H9 (cell line): ENCODE data around the gene ABHD15. TPM values are rescaled to one million over a fixed set of nuclear protein-coding genes. Genes with fewer than 3 reads are reported as not detected.

Experiments used
- DNase-seq: peaks from one replicate; pipeline ENCODE4 v3.0.0-alpha.2; 2017
- H2AFZ ChIP-seq: one replicate; pipeline ENCODE4 v1.6.1; 2013; ENCODE audit warnings: mild to moderate bottlenecking, low read length, control low read depth, moderate library complexity
- H2AK5ac ChIP-seq: 2 replicates; pipeline ENCODE4 v1.6.1; 2013; ENCODE audit warnings: low read length, control low read depth, mixed read lengths; ENCODE audit not compliant: insufficient read length
- H2BK120ac ChIP-seq: one replicate; pipeline ENCODE4 v1.6.1; 2013; ENCODE audit warnings: low read depth, mild to moderate bottlenecking, low read length, control low read depth, inconsistent platforms; ENCODE audit not compliant: poor library complexity, severe bottlenecking
- H2BK12ac ChIP-seq: 2 replicates; pipeline ENCODE4 v1.6.1; 2013; ENCODE audit warnings: low read length, control low read depth, mixed read lengths, low read depth; ENCODE audit not compliant: insufficient read length
- H2BK15ac ChIP-seq: 2 replicates; pipeline ENCODE4 v1.6.1; 2013; ENCODE audit warnings: low read depth, low read length, control low read depth
- H2BK20ac ChIP-seq: one replicate; pipeline ENCODE4 v1.6.1; 2013; ENCODE audit warnings: low read depth, mild to moderate bottlenecking, low read length, control low read depth, inconsistent platforms; ENCODE audit not compliant: poor library complexity, severe bottlenecking
- H2BK5ac ChIP-seq: 2 replicates; pipeline ENCODE4 v1.6.1; 2013; ENCODE audit warnings: low read length, control low read depth, mixed read lengths; ENCODE audit not compliant: insufficient read length
- H3K14ac ChIP-seq: 2 replicates; pipeline ENCODE4 v1.6.1; 2013; ENCODE audit warnings: low read length, control low read depth; ENCODE audit not compliant: insufficient read depth
- H3K18ac ChIP-seq: 2 replicates; pipeline ENCODE4 v1.6.1; 2013; ENCODE audit warnings: low read depth, mild to moderate bottlenecking, mixed read lengths, low read length, control low read depth; ENCODE audit not compliant: insufficient read length
- H3K23ac ChIP-seq: 2 replicates; pipeline ENCODE4 v1.6.1; 2013; ENCODE audit warnings: low read length, control low read depth, mixed read lengths, low read depth; ENCODE audit not compliant: insufficient read length
- H3K23me2 ChIP-seq: 2 replicates; pipeline ENCODE4 v1.6.1; 2013; ENCODE audit warnings: low read depth, mild to moderate bottlenecking, mixed read lengths, low read length, control low read depth; ENCODE audit not compliant: insufficient read length, poor library complexity, severe bottlenecking
- H3K27ac ChIP-seq: 2 replicates; pipeline ENCODE4 v1.5.1; 2013; ENCODE audit warnings: low read length, control low read depth, mixed read lengths, low read depth; ENCODE audit not compliant: insufficient read length
- H3K27me3 ChIP-seq: 2 replicates; pipeline ENCODE4 v1.6.1; 2013; ENCODE audit warnings: low read length, control low read depth, inconsistent platforms; ENCODE audit not compliant: insufficient read depth
- H3K4ac ChIP-seq: 2 replicates; pipeline ENCODE4 v1.6.1; 2013; ENCODE audit warnings: low read depth, mild to moderate bottlenecking, control low read depth, inconsistent platforms, low read length, moderate library complexity
- H3K4me1 ChIP-seq: 2 replicates; pipeline ENCODE4 v1.6.1; 2013; ENCODE audit warnings: low read length, control low read depth, inconsistent platforms; ENCODE audit not compliant: insufficient read depth
- H3K4me2 ChIP-seq: 2 replicates; pipeline ENCODE4 v1.6.1; 2013; ENCODE audit warnings: low read length, control low read depth, mixed read lengths; ENCODE audit not compliant: insufficient read length, insufficient read depth
- H3K56ac ChIP-seq: 2 replicates; pipeline ENCODE4 v1.6.1; 2013; ENCODE audit warnings: low read depth, mild to moderate bottlenecking, mixed read lengths, low read length, control low read depth; ENCODE audit not compliant: insufficient read length
- H3K79me1 ChIP-seq: 2 replicates; pipeline ENCODE4 v1.6.1; 2013; ENCODE audit warnings: low read depth, mild to moderate bottlenecking, moderate library complexity, low read length, control low read depth, inconsistent platforms; ENCODE audit not compliant: insufficient read depth, poor library complexity, severe bottlenecking
- H3K79me2 ChIP-seq: 2 replicates; pipeline ENCODE4 v1.6.1; 2013; ENCODE audit warnings: low read length, control low read depth, inconsistent platforms; ENCODE audit not compliant: insufficient read depth
- H3K9ac ChIP-seq: 2 replicates; pipeline ENCODE4 v1.6.1; 2013; ENCODE audit warnings: low read length, control low read depth, mixed read lengths; ENCODE audit not compliant: insufficient read length; ENCODE audit errors: extremely low read depth
- H3K9me3 ChIP-seq: one replicate; pipeline ENCODE4 v1.6.1; 2013; ENCODE audit warnings: low read depth, low read length, inconsistent platforms; ENCODE audit not compliant: control insufficient read depth
- H3T11ph ChIP-seq: one replicate; pipeline ENCODE4 v1.6.1; 2013; ENCODE audit warnings: mild to moderate bottlenecking, low read length, control low read depth, inconsistent platforms
- H4K20me1 ChIP-seq: one replicate; pipeline ENCODE4 v1.6.1; 2013; ENCODE audit not compliant: control insufficient read depth, insufficient read length, insufficient read depth
- H4K5ac ChIP-seq: 2 replicates; pipeline ENCODE4 v1.6.1; 2013; ENCODE audit warnings: low read depth, mild to moderate bottlenecking, mixed read lengths, low read length, control low read depth; ENCODE audit not compliant: insufficient read length
- H4K8ac ChIP-seq: replicated peaks from 2 replicates; pipeline ENCODE4 v1.6.1; 2013; ENCODE audit warnings: low read length, control low read depth, mixed read lengths, low read depth; ENCODE audit not compliant: insufficient read length
- H4K91ac ChIP-seq: 2 replicates; pipeline ENCODE4 v1.6.1; 2013; ENCODE audit warnings: low read depth, mild to moderate bottlenecking, moderate library complexity, mixed read lengths, low read length, control low read depth; ENCODE audit not compliant: insufficient read length
- H3K27ac Mint-ChIP-seq, 3 experiments: 2 replicates in 2 of 3; 3 replicates in 1 of 3; pipeline ENCODE4 v1.8.0; 2020 to 2021; ENCODE audit warnings: mixed read lengths in 3 of 3, mild to moderate bottlenecking in 1 of 3, moderate library complexity in 1 of 3
- H3K27me3 Mint-ChIP-seq: 2 replicates; pipeline ENCODE4 v1.8.0; 2021; ENCODE audit warnings: low read depth, mild to moderate bottlenecking, moderate library complexity, mixed read lengths
- H3K36me3 Mint-ChIP-seq, 3 experiments: 2 replicates in 2 of 3; 3 replicates in 1 of 3; pipeline ENCODE4 v1.8.0; 2020 to 2021; ENCODE audit warnings: low read depth in 3 of 3, mixed read lengths in 3 of 3; ENCODE audit not compliant: insufficient read depth in 1 of 3
- H3K4me1 Mint-ChIP-seq, 2 experiments: 2 replicates each; pipeline ENCODE4 v1.8.0; 2020; ENCODE audit warnings: mixed read lengths in 2 of 2
- H3K4me3 Mint-ChIP-seq, 2 experiments: 2 replicates in 1 of 2; 3 replicates in 1 of 2; pipeline ENCODE4 v1.8.0; 2020 to 2021; ENCODE audit warnings: mild to moderate bottlenecking in 2 of 2, mixed read lengths in 2 of 2, moderate library complexity in 1 of 2
- H3K9me3 Mint-ChIP-seq, 2 experiments: 2 replicates in 1 of 2; 3 replicates in 1 of 2; pipeline ENCODE4 v1.8.0; 2020; ENCODE audit warnings: mild to moderate bottlenecking in 2 of 2, mixed read lengths in 2 of 2, moderate library complexity in 1 of 2
- WGBS: extraction: QIAGEN DNeasy Blood & Tissue Kit; methylation state at CpG from one replicate; pipeline ENCODE4 v1.1.7; 2013; ENCODE audit warnings: missing lambda C conversion rate, low lambda C conversion rate, mixed read lengths; ENCODE audit not compliant: insufficient read length; ENCODE audit errors: extremely low coverage; 5-methylcytosine and 5-hydroxymethylcytosine counted together
- total RNA-seq: library from RNA; stranded (reverse); gene quantifications from 2 replicates; pipeline ENCODE4 v1.2.1, GENCODE V29; 2021
- TF ChIP-seq, protein P1 (sequence below): fragments of 200-600 bp; sonication (generic); conservative IDR thresholded peaks from 3 replicates; pipeline ENCODE4 v1.8.0; 2021; ENCODE audit warnings: antibody characterized with exemption, mild to moderate bottlenecking

Gene ABHD15
- total RNA-seq, 1 experiment from 2014 or later = 2.5 TPM

DNA sequence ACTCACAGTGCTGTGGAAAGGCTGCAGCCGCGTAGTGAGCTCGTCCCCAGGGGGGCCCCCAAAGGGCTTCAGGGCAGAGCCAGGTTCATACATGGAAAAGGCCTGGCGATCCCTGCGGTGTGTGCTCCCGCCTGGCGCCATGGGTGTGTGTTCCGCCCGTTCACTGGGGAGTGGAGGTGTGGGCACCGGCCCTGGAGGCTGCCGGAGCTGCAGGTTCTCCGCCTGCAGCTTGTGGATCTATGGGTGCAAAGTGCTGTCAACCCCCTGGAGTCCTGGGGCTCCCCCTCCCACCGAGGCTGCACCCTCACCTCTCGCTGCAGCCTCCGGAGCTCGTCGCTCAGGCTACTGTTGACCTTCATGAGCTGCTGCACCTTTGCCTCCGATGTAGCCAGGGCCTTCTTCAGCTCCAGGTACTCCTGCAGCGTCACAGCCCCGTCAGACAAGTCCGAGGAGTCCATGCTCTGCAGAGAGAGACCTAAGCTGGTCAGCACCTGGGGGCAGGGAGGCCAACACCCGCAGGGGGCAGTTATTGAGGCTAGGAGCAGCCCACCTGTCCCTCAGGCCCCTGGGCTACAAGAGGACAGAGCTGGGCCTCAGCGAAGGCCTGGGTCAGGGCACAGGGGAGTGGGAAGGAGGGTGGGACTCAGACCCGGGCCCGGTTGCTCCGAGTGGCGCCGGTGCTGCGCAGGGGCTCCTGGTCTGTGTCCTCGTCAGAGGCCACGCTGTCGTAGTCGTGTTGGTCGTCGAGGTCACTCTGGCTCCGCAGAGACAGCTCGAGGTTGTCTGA is 9.6 kb upstream of the ABHD15 start:
- no peak overlapping the region for H3T11ph ChIP-seq
- H2BK15ac ChIP-seq = no peak overlapping the region
- H2BK20ac ChIP-seq = no peak overlapping the region
- no peak overlapping the region for H3K27ac Mint-ChIP-seq
- no peak overlapping the region for H3K4me2 ChIP-seq
- H3K4me3 Mint-ChIP-seq = no peak overlapping the region; a peak in 1 of 5 replicates
- H3K18ac ChIP-seq = no peak overlapping the region
- no peak for DNase-seq
- no peak overlapping the region for H2BK5ac ChIP-seq
- no peak overlapping the region for H3K56ac ChIP-seq
- H2AFZ ChIP-seq = no peak overlapping the region
- H2BK12ac ChIP-seq = no peak overlapping the region
- H3K14ac ChIP-seq = no peak overlapping the region
- no peak overlapping the region for H3K23ac ChIP-seq
- no peaks in the 10 kb centered on the region for H3K9me3 ChIP-seq
- no CpG with 5 or more reads among the region's 37 CpGs for WGBS
- H4K8ac ChIP-seq = no peak overlapping the region
- no peaks in the 10 kb centered on the region for H3K79me1 ChIP-seq
- H3K4me1 ChIP-seq = no peaks in the 10 kb centered on the region
- H2AK5ac ChIP-seq = no peak overlapping the region
- H3K4me1 Mint-ChIP-seq = peaks cover 2 to 13% of the 10 kb centered on the region in 2 experiments
- H3K27me3 ChIP-seq = no peaks in the 10 kb centered on the region
- peaks cover 2% of the 10 kb centered on the region for H3K23me2 ChIP-seq
- H3K9me3 Mint-ChIP-seq = no peaks in the 10 kb centered on the region
- no peak overlapping the region for H4K5ac ChIP-seq
- H3K9ac ChIP-seq = no peak overlapping the region
- H2BK120ac ChIP-seq = no peak overlapping the region
- peaks cover 19 to 63% (median 47%) of the 10 kb centered on the region in 3 experiments for H3K36me3 Mint-ChIP-seq
- H3K27me3 Mint-ChIP-seq = peaks cover 3% of the 10 kb centered on the region; the same call in 1 of the 2 replicates
- TF ChIP-seq, protein P1, sequence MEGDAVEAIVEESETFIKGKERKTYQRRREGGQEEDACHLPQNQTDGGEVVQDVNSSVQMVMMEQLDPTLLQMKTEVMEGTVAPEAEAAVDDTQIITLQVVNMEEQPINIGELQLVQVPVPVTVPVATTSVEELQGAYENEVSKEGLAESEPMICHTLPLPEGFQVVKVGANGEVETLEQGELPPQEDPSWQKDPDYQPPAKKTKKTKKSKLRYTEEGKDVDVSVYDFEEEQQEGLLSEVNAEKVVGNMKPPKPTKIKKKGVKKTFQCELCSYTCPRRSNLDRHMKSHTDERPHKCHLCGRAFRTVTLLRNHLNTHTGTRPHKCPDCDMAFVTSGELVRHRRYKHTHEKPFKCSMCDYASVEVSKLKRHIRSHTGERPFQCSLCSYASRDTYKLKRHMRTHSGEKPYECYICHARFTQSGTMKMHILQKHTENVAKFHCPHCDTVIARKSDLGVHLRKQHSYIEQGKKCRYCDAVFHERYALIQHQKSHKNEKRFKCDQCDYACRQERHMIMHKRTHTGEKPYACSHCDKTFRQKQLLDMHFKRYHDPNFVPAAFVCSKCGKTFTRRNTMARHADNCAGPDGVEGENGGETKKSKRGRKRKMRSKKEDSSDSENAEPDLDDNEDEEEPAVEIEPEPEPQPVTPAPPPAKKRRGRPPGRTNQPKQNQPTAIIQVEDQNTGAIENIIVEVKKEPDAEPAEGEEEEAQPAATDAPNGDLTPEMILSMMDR = no peak
- no peak overlapping the region for H4K91ac ChIP-seq
- H3K79me2 ChIP-seq = no peaks in the 10 kb centered on the region
- no peak overlapping the region for H3K4ac ChIP-seq
- H4K20me1 ChIP-seq = peaks cover 2% of the 10 kb centered on the region
- H3K27ac ChIP-seq = no peak overlapping the region
